Fibroblast of skin of scalp (primary cell): ENCODE results near the gene TTLL11.
"Not testable (repeated sequence)": the region's sequence is repeated elsewhere in the genome, so short reads cannot be mapped to it uniquely, and the experiment has no call there.

Experiments
- DNase-seq: peaks from one replicate; pipeline ENCODE4 v3.0.0-alpha.2; 2013

Gene TTLL11

GRCh38 chr9:122000526-122000925 is 92.6 kb downstream of the TTLL11 start:
- DNase-seq = not testable (repeated sequence)

GRCh38 chr9:121999556-121999955 is 93.6 kb downstream of the TTLL11 start:
- no peak for DNase-seq

- DNase-seq = no peak
Measured at GRCh38 chr9:121998513-121999049, 94.5 kb downstream of the TTLL11 start.

GRCh38 chr9:121997791-121998190 is 95.3 kb downstream of the TTLL11 start:
- DNase-seq = peak; percentile 46

- DNase-seq = no peak
Measured at GRCh38 chr9:121996783-121997182, 96.3 kb downstream of the TTLL11 start.

- DNase-seq = no peak
Measured at GRCh38 chr9:121995997-121996396, 97.1 kb downstream of the TTLL11 start.

- DNase-seq = peak; percentile 79
Measured at GRCh38 chr9:121992571-121993212, 100.4 kb downstream of the TTLL11 start.

- DNase-seq = no peak
Measured at GRCh38 chr9:121991307-121991661, 101.8 kb downstream of the TTLL11 start.

- DNase-seq = no peak
Measured at GRCh38 chr9:121990600-121991306, 102.4 kb downstream of the TTLL11 start.

GRCh38 chr9:121989010-121989409 is 104.1 kb downstream of the TTLL11 start:
- DNase-seq = no peak

GRCh38 chr9:121987314-121987713 is 105.8 kb downstream of the TTLL11 start:
- DNase-seq = no peak

GRCh38 chr9:121985792-121986494 is 107.2 kb downstream of the TTLL11 start:
- DNase-seq = no peak

GRCh38 chr9:121984726-121985402 is 108.2 kb downstream of the TTLL11 start:
- peak; percentile 86 for DNase-seq

GRCh38 chr9:121983736-121984135 is 109.4 kb downstream of the TTLL11 start:
- DNase-seq = no peak

GRCh38 chr9:121981118-121981883 is 111.8 kb downstream of the TTLL11 start:
- DNase-seq = no peak

- DNase-seq = not testable (repeated sequence)
Measured at GRCh38 chr9:121980665-121981064, 112.4 kb downstream of the TTLL11 start.

GRCh38 chr9:121979736-121980135 is 113.4 kb downstream of the TTLL11 start:
- DNase-seq = no peak

GRCh38 chr9:121976751-121977150 is 116.4 kb downstream of the TTLL11 start:
- DNase-seq = peak; percentile 43

- peak; percentile 55 for DNase-seq
Measured at GRCh38 chr9:121975801-121976277, 117.3 kb downstream of the TTLL11 start.

- no peak for DNase-seq
Measured at GRCh38 chr9:121974421-121974820, 118.7 kb downstream of the TTLL11 start.

GRCh38 chr9:121972501-121972981 is 120.6 kb downstream of the TTLL11 start:
- DNase-seq = no peak

- DNase-seq = no peak
Measured at GRCh38 chr9:121968056-121968455, 125.1 kb downstream of the TTLL11 start.
